GM19099 (cell line): ENCODE measurements around the gene CTIF.

Experiments
- POLR2A ChIP-seq: IDR thresholded peaks from 3 replicates; pipeline ENCODE4 v1.6.1; 2011; ENCODE audit warnings: low read depth; ENCODE audit not compliant: insufficient read length; ENCODE audit errors: extremely low read depth

The CTIF gene

GRCh38 chr18:48538531-48539405 lies at the start of gene CTIF:
Gene CTIF (plus strand): TSS chr18:48539031. CDS start chr18:48619566, 80,535 bp downstream.
- no peak for TF ChIP-seq POLR2A

GRCh38 chr18:48490641-48491293 lies 48.1 kb upstream of the CTIF start:
- TF ChIP-seq POLR2A: no peak

- no peak for TF ChIP-seq POLR2A
Observed at GRCh38 chr18:48492880-48493279, 46.0 kb upstream of the CTIF start.

GRCh38 chr18:48493434-48494230 lies 45.2 kb upstream of the CTIF start:
- TF ChIP-seq POLR2A: no peak

GRCh38 chr18:48497863-48498262 lies 41.0 kb upstream of the CTIF start:
- no peak for TF ChIP-seq POLR2A

- no peak for TF ChIP-seq POLR2A
Observed at GRCh38 chr18:48500517-48500916, 38.3 kb upstream of the CTIF start.

GRCh38 chr18:48502906-48503305 lies 35.9 kb upstream of the CTIF start:
- TF ChIP-seq POLR2A: no peak

- no peak for TF ChIP-seq POLR2A
Observed at GRCh38 chr18:48504819-48505218, 34.0 kb upstream of the CTIF start.

GRCh38 chr18:48514786-48515185 lies 24.0 kb upstream of the CTIF start:
- TF ChIP-seq POLR2A: no peak

- no peak for TF ChIP-seq POLR2A
Observed at GRCh38 chr18:48517048-48517447, 21.8 kb upstream of the CTIF start.

- no peak for TF ChIP-seq POLR2A
Observed at GRCh38 chr18:48519431-48520100, 19.3 kb upstream of the CTIF start.

- no peak for TF ChIP-seq POLR2A
Observed at GRCh38 chr18:48521723-48522122, 17.1 kb upstream of the CTIF start.

GRCh38 chr18:48525671-48526070 lies 13.2 kb upstream of the CTIF start:
- TF ChIP-seq POLR2A: no peak

- TF ChIP-seq POLR2A: no peak
Observed at GRCh38 chr18:48527461-48527860, 11.4 kb upstream of the CTIF start.

GRCh38 chr18:48528861-48529260 lies 10.0 kb upstream of the CTIF start:
- no peak for TF ChIP-seq POLR2A

GRCh38 chr18:48529796-48530195 lies 9.0 kb upstream of the CTIF start:
- no peak for TF ChIP-seq POLR2A
